Endothelial cell of umbilical vein (primary cell): ENCODE data around the gene RBM22. TPM values are rescaled to one million over a fixed set of nuclear protein-coding genes. Genes with fewer than 3 reads are reported as not detected.

Source experiments
- BruUV-seq: library from RNA; stranded (reverse); fragments of 400-500 nt; replicated peaks from 2 replicates; lab custom pipeline; 2021; lab: Mats Ljungman, UMichigan
- CTCF ChIA-PET: fragments of 300-600, 350-600 bp; sonication (Branson Sonifier 250); formaldehyde crosslinking; loops from one replicate; lab custom pipeline; 2021; ENCODE audit warnings: antibody characterized with exemption, inconsistent platforms; lab: Charles Lee
- POLR2A ChIA-PET: fragments of 300-600, 350-600 bp; sonication (Branson Sonifier 250); formaldehyde crosslinking; loops from one replicate; lab custom pipeline; 2021; ENCODE audit warnings: antibody characterized with exemption, inconsistent platforms; lab: Charles Lee
- DNase-seq: peaks from one replicate; pipeline ENCODE4 v3.0.0-alpha.2; 2011; ENCODE audit warnings: low read depth, low spot score
- FAIRE-seq: peaks from 2 replicates; lab custom pipeline; 2011; peaks lifted over from hg19 to GRCh38; lab: Jason Lieb, UNC
- H2AFZ ChIP-seq: 2 replicates; pipeline ENCODE4 v1.6.0; 2012; ENCODE audit warnings: low read depth, low read length, control low read depth, inconsistent platforms
- H3K27ac ChIP-seq: 2 replicates; pipeline ENCODE4 v1.5.1; 2011; ENCODE audit warnings: low read depth, mild to moderate bottlenecking, control low read depth, low read length, moderate library complexity; ENCODE audit not compliant: insufficient read depth
- H3K27me3 ChIP-seq, 2 experiments: 2 replicates each; pipeline versions ENCODE4 v1.6.0 to v1.6.1; 2011; ENCODE audit warnings: low read length in 2 of 2, mixed read lengths in 1 of 2; ENCODE audit not compliant: control insufficient read depth in 2 of 2, insufficient read depth in 2 of 2
- H3K36me3 ChIP-seq, 2 experiments: 2 replicates in 1 of 2; 3 replicates in 1 of 2; pipeline ENCODE4 v1.5.1; 2011; ENCODE audit warnings: low read length in 2 of 2, mild to moderate bottlenecking in 1 of 2, moderate library complexity in 1 of 2; ENCODE audit not compliant: control insufficient read depth in 2 of 2, insufficient read depth in 2 of 2; ENCODE audit errors: extremely low read depth in 1 of 2
- H3K4me1 ChIP-seq: 3 replicates; pipeline ENCODE4 v1.5.1; 2011; ENCODE audit warnings: mild to moderate bottlenecking, low read length; ENCODE audit not compliant: control insufficient read depth, insufficient read depth; ENCODE audit errors: extremely low read depth
- H3K4me2 ChIP-seq: 2 replicates; pipeline ENCODE4 v1.6.1; 2011; ENCODE audit warnings: low read length, control low read depth, mixed read lengths; ENCODE audit not compliant: insufficient read depth
- H3K4me3 ChIP-seq, 3 experiments: fragments of 200-600 bp in 1 of 3; sonication (generic), shearing (Covaris generic) in 1 of 3; replicated peaks in 1 of 3; 2 replicates each; pipeline ENCODE4 v1.5.1; 2011 to 2016; ENCODE audit warnings: control low read depth in 3 of 3, low read length in 3 of 3, mild to moderate bottlenecking in 2 of 3, inconsistent platforms in 1 of 3, low read depth in 1 of 3, moderate library complexity in 1 of 3; ENCODE audit not compliant: insufficient read depth in 1 of 3
- H3K79me2 ChIP-seq: 2 replicates; pipeline ENCODE4 v1.6.0; 2012; ENCODE audit warnings: low read length, inconsistent platforms; ENCODE audit not compliant: control insufficient read depth, insufficient read depth
- H3K9ac ChIP-seq: replicated peaks from 2 replicates; pipeline ENCODE3; 2011; ENCODE audit warnings: low read length, control low read depth; ENCODE audit not compliant: insufficient read depth; ENCODE audit errors: extremely low read depth
- H3K9me1 ChIP-seq: replicated peaks from 3 replicates; pipeline ENCODE4 v1.6.0; 2011; ENCODE audit warnings: mild to moderate bottlenecking, low read length; ENCODE audit not compliant: control insufficient read depth, insufficient read depth; ENCODE audit errors: extremely low read depth
- H3K9me3 ChIP-seq: replicated peaks from 2 replicates; pipeline ENCODE4 v1.5.1; 2012; ENCODE audit warnings: low read length, inconsistent platforms; ENCODE audit not compliant: control insufficient read depth, insufficient read depth
- H4K20me1 ChIP-seq: replicated peaks from 2 replicates; pipeline ENCODE3; 2011; ENCODE audit warnings: mild to moderate bottlenecking, low read length; ENCODE audit not compliant: control insufficient read depth, insufficient read depth; ENCODE audit errors: extremely low read depth
- CTCF ChIP-seq, 2 donors: IDR thresholded peaks; 1 replicate in 1 of 2; 2 replicates in 1 of 2; pipeline ENCODE4 v1.5.1; 2011; ENCODE audit warnings: low read length in 2 of 2, mild to moderate bottlenecking in 2 of 2, moderate library complexity in 2 of 2, control low read depth in 1 of 2, inconsistent platforms in 1 of 2, low read depth in 1 of 2; ENCODE audit not compliant: insufficient read depth in 1 of 2; ENCODE audit errors: extremely low read depth in 1 of 2
- EZH2 ChIP-seq: IDR thresholded peaks from 2 replicates; pipeline ENCODE4 v1.6.1; 2012; ENCODE audit warnings: borderline replicate concordance, low read depth, mild to moderate bottlenecking, moderate library complexity, low read length, inconsistent platforms; ENCODE audit not compliant: severe bottlenecking
- FOS ChIP-seq: IDR thresholded peaks from 2 replicates; pipeline ENCODE4 v1.6.1; 2011; ENCODE audit warnings: mild to moderate bottlenecking, low read length, moderate library complexity, borderline replicate concordance; ENCODE audit not compliant: insufficient read depth
- GATA2 ChIP-seq: IDR thresholded peaks from 2 replicates; pipeline ENCODE4 v1.7.0; 2011; ENCODE audit warnings: low read depth, mild to moderate bottlenecking, moderate library complexity, mixed read lengths, low read length; ENCODE audit not compliant: insufficient read length, insufficient read depth
- JUN ChIP-seq: IDR thresholded peaks from 2 replicates; pipeline ENCODE4 v1.6.1; 2011; ENCODE audit warnings: borderline replicate concordance, low read depth; ENCODE audit not compliant: insufficient read length, insufficient read depth
- MAX ChIP-seq: IDR thresholded peaks from 2 replicates; pipeline ENCODE4 v1.6.1; 2011; ENCODE audit not compliant: insufficient read depth, insufficient read length
- MYC ChIP-seq: IDR thresholded peaks from one replicate; pipeline ENCODE4 v1.6.1; 2011; ENCODE audit warnings: mild to moderate bottlenecking, low read depth, low read length
- POLR2A ChIP-seq: IDR thresholded peaks from 2 replicates; pipeline ENCODE4 v1.6.1; 2012; ENCODE audit warnings: low read depth, mild to moderate bottlenecking, control low read depth, low read length
- POLR2AphosphoS5 ChIP-seq: IDR thresholded peaks from 2 replicates; pipeline ENCODE4 v1.6.1; 2012; ENCODE audit warnings: low read depth, mild to moderate bottlenecking, control low read depth, low read length, moderate library complexity; ENCODE audit not compliant: insufficient read depth
- dilution Hi-C: fragments of 300-500 bp; cut with MboI; formaldehyde crosslinking; loops from one replicate; pipeline ENCODE4 v1.15.0; 2019; ENCODE audit warnings: low sequenced_read_pairs; ENCODE audit not compliant: extremely low pct_ligation_motif_present
- intact Hi-C: fragments of 100-400 bp; cut with micrococcal nuclease; formaldehyde crosslinking; loops from one replicate; pipeline ENCODE4 v1.10.0; 2022
- polyA plus RNA-seq, 4 experiments: library from polyadenylated mRNA; depleted of rRNA in 3 of 4; stranded (reverse) in 3 of 4; unstranded in 1 of 4; fragments of >200 nt; gene quantifications; 2 replicates each; pipeline versions ENCODE4 v1.2.1 to v1.2.3, GENCODE V29; 2011 to 2012; ENCODE audit warnings: missing spikeins in 1 of 4
- total RNA-seq: library from RNA; stranded (reverse); gene quantifications from 2 replicates; pipeline ENCODE4 v1.2.3, GENCODE V29; 2021

Gene RBM22
- total and polyA plus RNA-seq, 2 donors (not counting 3 experiments of a cell fraction or from before 2014, with no cell fraction given): 41.8 to 51.2 TPM

- no peak for FAIRE-seq
- no TSS peak for BruUV-seq
Measured at GRCh38 chr5:150651924-150652671, 48.8 kb downstream of the RBM22 start.

More at GRCh38 chr5:150651924-150652671, 48.8 kb downstream of the RBM22 start:
- H2AFZ ChIP-seq: no peak overlapping the region
- TF ChIP-seq MYC (no peak), GATA2 (no peak), EZH2 (no peak), MAX (no peak), JUN (no peak), POLR2A (no peak), POLR2AphosphoS5 (no peak), CTCF (IDR thresholded peaks at IDR 0.05; ENCODE audit: extremely low read depth in 1 of 2, insufficient read depth in 1 of 2, low read depth in 1 of 2, low read length in 2 of 2) (no peak), FOS (no peak)
- POLR2A ChIA-PET: no interaction called here
- CTCF ChIA-PET: interaction anchor here (0.5 to 9.0 kb wide), 7 partner anchors 9 to 149 kb away, joined by 3 to 123 read pairs (median 7); partner anchors contain the start of gene SYNPO
- no peak for DNase-seq
- H3K9me3 ChIP-seq: no peaks in the 10 kb centered on the region
- no peaks in the 10 kb centered on the region for H3K27me3 ChIP-seq
- H3K9me1 ChIP-seq: no peaks in the 10 kb centered on the region
- H3K9ac ChIP-seq: no peak overlapping the region
- H3K36me3 ChIP-seq: peaks cover 17 to 66% of the 10 kb centered on the region in 2 experiments
- H3K4me2 ChIP-seq: no peak overlapping the region
- dilution Hi-C loops (no loop called here), intact Hi-C loops (no loop called here)
- H4K20me1 ChIP-seq: no peaks in the 10 kb centered on the region
- no peak overlapping the region for H3K27ac ChIP-seq
- no peaks in the 10 kb centered on the region for H3K4me1 ChIP-seq
- H3K4me3 ChIP-seq: no peak overlapping the region
- H3K79me2 ChIP-seq: peaks cover 30% of the 10 kb centered on the region
